HepG2 (cell line): Measurements from ENCODE around the gene TRIM3. TPM values are rescaled to one million over a fixed set of nuclear protein-coding genes. Genes with fewer than 3 reads are reported as not detected.

Source experiments
- ATAC-seq: fragments of 200-7000 bp; cut with Tn5 transposase; 3 replicates; pipeline ENCODE4 v1.9.1; 2020; ENCODE audit warnings: mild to moderate bottlenecking, moderate library complexity
- BruUV-seq: library from RNA; stranded (reverse); fragments of 400-500 nt; replicated peaks from 2 replicates; lab custom pipeline; 2021; lab: Mats Ljungman, UMichigan
- CTCF ChIA-PET: fragments of 300-600 bp; formaldehyde crosslinking; extraction: SDS; loops from one replicate; lab custom pipeline; 2021; ENCODE audit warnings: low total read pairs, inconsistent platforms, low intra/inter-chr PET ratio; lab: Yijun Ruan, JAX
- POLR2A ChIA-PET: fragments of 350-600 bp; sonication (Branson Sonifier 250); formaldehyde crosslinking; loops from one replicate; lab custom pipeline; 2020; ENCODE audit warnings: antibody characterized with exemption, inconsistent platforms; lab: Yijun Ruan, JAX
- DNase-seq: peaks from one replicate; pipeline ENCODE4 v3.0.0-alpha.2; 2015; ENCODE audit warnings: low spot score
- FAIRE-seq: peaks from 3 replicates; lab custom pipeline; 2011; peaks lifted over from hg19 to GRCh38; lab: Jason Lieb, UNC
- H2AFZ ChIP-seq: one replicate; pipeline ENCODE4 v1.6.1; 2011; ENCODE audit warnings: low read length, inconsistent platforms
- H3K27ac ChIP-seq: fragments of 300-600 bp; 3 replicates; pipeline ENCODE4 v1.8.0; 2011; ENCODE audit warnings: mixed run types, mild to moderate bottlenecking, mixed read lengths, low read length, inconsistent platforms; ENCODE audit not compliant: insufficient read depth; ENCODE audit errors: extremely low read length
- H3K27me3 ChIP-seq, 2 experiments: fragments of 200-600 bp in 1 of 2; 2 replicates in 1 of 2; 3 replicates in 1 of 2; pipeline versions ENCODE4 v1.6.0 to v1.8.0; 2011; ENCODE audit warnings: low read length in 2 of 2, mild to moderate bottlenecking in 2 of 2, moderate library complexity in 2 of 2, inconsistent platforms in 1 of 2; ENCODE audit not compliant: insufficient read depth in 2 of 2, control insufficient read depth in 1 of 2
- H3K36me3 ChIP-seq, 2 experiments: fragments of 200-600 bp in 1 of 2; replicated peaks in 1 of 2; 2 replicates in 1 of 2; 3 replicates in 1 of 2; pipeline versions ENCODE4 v1.5.1 to v1.8.0; 2011; ENCODE audit warnings: low read length in 2 of 2, inconsistent platforms in 1 of 2; ENCODE audit not compliant: insufficient read depth in 2 of 2, control insufficient read depth in 1 of 2
- H3K4me1 ChIP-seq: 2 replicates; pipeline ENCODE4 v1.5.1; 2012; ENCODE audit warnings: low read length, inconsistent platforms; ENCODE audit not compliant: insufficient read depth
- H3K4me2 ChIP-seq: 2 replicates; pipeline ENCODE4 v1.6.0; 2011; ENCODE audit warnings: low read depth, low read length, inconsistent platforms
- H3K4me3 ChIP-seq, 3 experiments: fragments of 200-600 bp in 1 of 3; sonication (generic), shearing (Covaris generic) in 1 of 3; replicated peaks in 1 of 3; 2 replicates each; pipeline ENCODE4 v1.5.1; 2011 to 2016; ENCODE audit warnings: low read length in 3 of 3, inconsistent platforms in 2 of 3, low read depth in 2 of 3, mild to moderate bottlenecking in 2 of 3, control low read depth in 1 of 3, mixed read lengths in 1 of 3; ENCODE audit not compliant: insufficient read depth in 1 of 3
- H3K79me2 ChIP-seq: one replicate; pipeline ENCODE4 v1.6.1; 2011; ENCODE audit warnings: low read length, inconsistent platforms; ENCODE audit not compliant: insufficient read depth
- H3K9ac ChIP-seq: 2 replicates; pipeline ENCODE4 v1.6.0; 2011; ENCODE audit warnings: mild to moderate bottlenecking, low read depth, low read length, inconsistent platforms; ENCODE audit not compliant: insufficient read depth
- H3K9me3 ChIP-seq: 2 replicates; pipeline ENCODE4 v1.5.1; 2012; ENCODE audit warnings: mild to moderate bottlenecking, low read length
- H4K20me1 ChIP-seq: 2 replicates; pipeline ENCODE4 v1.6.0; 2011; ENCODE audit warnings: inconsistent platforms, mild to moderate bottlenecking, low read length, moderate library complexity; ENCODE audit not compliant: insufficient read depth
- ASH2L ChIP-seq: fragments of 300-600, 200-600 bp; sonication (generic); IDR thresholded peaks from 2 replicates; pipeline ENCODE4 v1.7.0; 2017; ENCODE audit warnings: low read depth, mild to moderate bottlenecking, moderate library complexity, mixed read lengths, low read length; ENCODE audit not compliant: insufficient read length
- BRD4 ChIP-seq: sonication (generic); formaldehyde crosslinking; IDR thresholded peaks from 2 replicates; pipeline ENCODE4 v1.4.0; 2020; ENCODE audit warnings: missing genetic modification reagents
- HNRNPK ChIP-seq: fragments of 200-400 bp; formaldehyde crosslinking; IDR thresholded peaks from 2 replicates; pipeline ENCODE4 v1.6.1; 2018; ENCODE audit warnings: low read length, low read depth, moderate library complexity, mild to moderate bottlenecking; ENCODE audit not compliant: poor library complexity, severe bottlenecking
- KDM4B ChIP-seq: sonication (generic); formaldehyde crosslinking; IDR thresholded peaks from 2 replicates; pipeline ENCODE4 v1.4.0; 2020; ENCODE audit warnings: missing genetic modification reagents
- MTF1 ChIP-seq: sonication (generic); formaldehyde crosslinking; IDR thresholded peaks from 2 replicates; pipeline ENCODE4 v1.5.0; 2020; ENCODE audit warnings: missing genetic modification reagents
- PHF8 ChIP-seq: sonication (generic); formaldehyde crosslinking; IDR thresholded peaks from 2 replicates; pipeline ENCODE4 v1.5.0; 2020; ENCODE audit warnings: missing genetic modification reagents
- RBM39 ChIP-seq: fragments of 200-400 bp; formaldehyde crosslinking; IDR thresholded peaks from one replicate; pipeline ENCODE4 v1.6.1; 2018; ENCODE audit warnings: antibody characterized with exemption, mild to moderate bottlenecking, low read depth, low read length; ENCODE audit not compliant: poor library complexity, severe bottlenecking
- SP4 ChIP-seq: sonication (generic); formaldehyde crosslinking; IDR thresholded peaks from 2 replicates; pipeline ENCODE4 v1.8.1; 2023; ENCODE audit warnings: mild to moderate bottlenecking, missing genetic modification reagents
- SRF ChIP-seq: IDR thresholded peaks from 2 replicates; pipeline ENCODE4 v1.6.1; 2011; ENCODE audit warnings: mild to moderate bottlenecking, low read depth, low read length, moderate library complexity
- THYN1 ChIP-seq: sonication (generic); formaldehyde crosslinking; IDR thresholded peaks from 2 replicates; pipeline ENCODE4 v1.8.1; 2023; ENCODE audit warnings: low read depth, mild to moderate bottlenecking, moderate library complexity, missing genetic modification reagents, borderline replicate concordance
- ZFX ChIP-seq: sonication (generic); formaldehyde crosslinking; IDR thresholded peaks from 2 replicates; pipeline ENCODE4 v1.4.0; 2020; ENCODE audit warnings: mild to moderate bottlenecking, low read depth, missing genetic modification reagents, moderate library complexity
- ZNF12 ChIP-seq: sonication (generic); formaldehyde crosslinking; IDR thresholded peaks from 2 replicates; pipeline ENCODE4 v1.5.0; 2020; ENCODE audit warnings: missing genetic modification reagents
- ZNF296 ChIP-seq: sonication (generic); formaldehyde crosslinking; conservative IDR thresholded peaks from 2 replicates; pipeline ENCODE4 v1.5.0; 2020; ENCODE audit warnings: mild to moderate bottlenecking, missing genetic modification reagents
- ZNF343 ChIP-seq: sonication (generic); formaldehyde crosslinking; IDR thresholded peaks from 2 replicates; pipeline ENCODE4 v1.4.0; 2020; ENCODE audit warnings: mild to moderate bottlenecking, missing genetic modification reagents
- ZNF543 ChIP-seq: sonication (generic); formaldehyde crosslinking; IDR thresholded peaks from 2 replicates; pipeline ENCODE4 v1.4.0; 2020; ENCODE audit warnings: mild to moderate bottlenecking, missing genetic modification reagents
- ZNF644 ChIP-seq: IDR thresholded peaks from 2 replicates; pipeline ENCODE4 v1.6.1; 2016; ENCODE audit warnings: low read depth
- ZNF891 ChIP-seq: sonication (generic); formaldehyde crosslinking; IDR thresholded peaks from 2 replicates; pipeline ENCODE4 v1.5.0; 2020; ENCODE audit warnings: mild to moderate bottlenecking, missing genetic modification reagents
- WGBS: methylation state at CpG from one replicate; pipeline ENCODE4 v1.1.6; 2017; ENCODE audit warnings: low lambda C conversion rate; 5-methylcytosine and 5-hydroxymethylcytosine counted together
- in situ Hi-C: cut with HindIII; loops from 2 replicates; pipeline ENCODE4 v1.10.0; 2017; ENCODE audit warnings: low pct_unique_long_range_greater_than_20kb; ENCODE audit not compliant: extremely low pct_ligation_motif_present
- intact Hi-C: fragments of 100-400 bp; cut with micrococcal nuclease; formaldehyde crosslinking; loops from one replicate; pipeline ENCODE4 v1.10.0; 2022; ENCODE audit not compliant: unreplicated experiment
- polyA plus RNA-seq, 8 experiments: library from polyadenylated mRNA; depleted of rRNA in 3 of 8; stranded (reverse) in 7 of 8; unstranded in 1 of 8; fragments of >200 nt; fragmentation: Illumina TruSeq in 4 of 8; extraction: Trizol in 4 of 8; gene quantifications; 2 replicates each; pipeline versions ENCODE4 v1.2.1 to v1.2.3, GENCODE V29; 2011 to 2016; ENCODE audit warnings: low read depth in 4 of 8, missing spikeins in 1 of 8, mixed read lengths in 1 of 8; ENCODE audit not compliant: insufficient read depth in 1 of 8
- total RNA-seq, 5 experiments: library from RNA; depleted of rRNA; stranded (reverse); fragments of >200 nt; fragmentation: Illumina TruSeq; extraction: Trizol; gene quantifications; 2 replicates each; pipeline ENCODE4 v1.2.3, GENCODE V29; 2016; ENCODE audit warnings: low read depth in 1 of 5

The TRIM3 gene
- total and polyA plus RNA-seq, 2 of the 13 experiments (the other 11 are each of a cell fraction or from before 2014, with no cell fraction given), result 3.6 to 6.3 TPM

- Histone ChIP-seq H3K4me1 (peaks cover 12% of the 10 kb centered on the region), H3K36me3 (no peaks in the 10 kb centered on the region), H3K27ac (no peak overlapping the region), H3K9ac (no peak overlapping the region), H3K4me2 (peak overlapping the region; percentile 79), H4K20me1 (no peaks in the 10 kb centered on the region), H3K9me3 (no peaks in the 10 kb centered on the region), H2AFZ (no peak overlapping the region), H3K4me3 (peak overlapping the region; percentile 77 to 90 (median 82); a peak in 5 of 6 replicates), H3K27me3 (peaks cover 0 to 30% of the 10 kb centered on the region in 2 experiments; a peak in 3 of 5 replicates), H3K79me2 (no peaks in the 10 kb centered on the region)
- CTCF ChIA-PET, result no interaction called here
- in situ Hi-C loops, result no loop called here
- BruUV-seq, result no TSS peak
- intact Hi-C loops, result no loop called here
- DNase-seq, result no peak
- POLR2A ChIA-PET, result interaction anchor here (1.0 to 2.5 kb wide), 10 partner anchors 11 to 265 kb away, joined by 3 to 22 read pairs (median 4); partner anchors contain the start of genes HPX, MRPL17, SMPD1 and TPP1
- FAIRE-seq, result no peak
- peak; percentile 80 for TF ChIP-seq ZNF12 (CRISPR knock-in tag)
- TF ChIP-seq ZNF891 (CRISPR knock-in tag), result no peak
- peak; percentile 11; the same call in 1 of the 2 replicates for TF ChIP-seq ZFX (CRISPR knock-in tag)
- TF ChIP-seq ZNF543, result 0 out of 2 replicates have a peak, but pooled peaks have one; percentile 31
- TF ChIP-seq MTF1 (CRISPR knock-in tag), result no peak
- no peak for TF ChIP-seq SRF
- TF ChIP-seq ASH2L, result no peak
- no peak for TF ChIP-seq KDM4B (CRISPR knock-in tag)
- no peak for TF ChIP-seq ZNF644 (CRISPR knock-in tag)
- TF ChIP-seq RBM39, result peak; percentile 35
- TF ChIP-seq ZNF343 (CRISPR knock-in tag), result no peak
- no peak for TF ChIP-seq BRD4 (CRISPR knock-in tag)
- peak; percentile 1; the same call in 1 of the 2 replicates for TF ChIP-seq PHF8 (CRISPR knock-in tag)
- TF ChIP-seq THYN1 (CRISPR knock-in tag), result no peak
- no peak for TF ChIP-seq ZNF296
- TF ChIP-seq SP4, result 0 out of 2 replicates have a peak, but pooled peaks have one; percentile 29
- TF ChIP-seq HNRNPK, result peak; percentile 39
- WGBS, result no CpG with 5 or more reads among the region's 38 CpGs
- ATAC-seq, result peak; percentile 79
These were observed 55.2 kb downstream of the TRIM3 start for GRCh38 chr11:6418557-6419008.
